ENCODE results near the gene PASD1. TPM values are rescaled to one million over a fixed set of nuclear protein-coding genes. Genes with fewer than 3 reads are reported as not detected.
"Not testable (repeated sequence)": the region's sequence is repeated elsewhere in the genome, so short reads cannot be mapped to it uniquely, and the experiment has no call there.

PASD1 gene
- total RNA-seq, 2 donors from 2014 or later: 21.5 TPM; not detected in 1

DNA sequence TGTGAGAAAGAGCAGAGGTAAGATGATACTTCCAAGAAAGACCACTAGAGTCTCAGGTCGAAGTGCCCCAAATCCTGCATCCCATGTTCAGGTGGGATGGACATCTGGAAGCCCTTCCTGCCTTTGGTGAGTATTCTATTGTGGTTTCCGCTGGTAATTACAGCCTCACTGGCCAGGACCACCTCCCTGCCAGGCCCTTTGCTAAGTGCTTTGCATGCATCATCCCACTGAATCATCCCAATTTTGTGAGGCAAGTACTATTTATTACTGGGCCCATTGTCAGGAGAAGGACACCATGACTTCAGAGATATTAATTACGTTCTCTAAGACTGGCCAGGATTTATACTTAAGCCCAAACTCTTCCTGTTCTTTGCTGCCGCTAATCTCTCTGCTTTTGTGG lies 10.7 kb upstream of the PASD1 start:
- H3K4me3 ChIP-seq: no peak overlapping the region
- no peak for DNase-seq (ENCODE audit: low spot score)
- H3K36me3 ChIP-seq: no peaks in the 10 kb centered on the region
- no peaks in the 10 kb centered on the region for H3K9me3 ChIP-seq
- H3K27me3 ChIP-seq (replicated peaks; ENCODE audit: insufficient read depth): no peaks in the 10 kb centered on the region
- 38% methylated on average over 3 of the region's 4 CpGs for WGBS
- no peak overlapping the region for H3K27ac ChIP-seq
- TF ChIP-seq POLR2AphosphoS5 (IDR thresholded peaks at IDR 0.05) (no peak), CTCF (IDR thresholded peaks at IDR 0.05) (no peak), POLR2A (IDR thresholded peaks at IDR 0.05) (no peak)
- H3K4me1 ChIP-seq (replicated peaks): no peaks in the 10 kb centered on the region
- intact Hi-C loops (cut with DNase I): no loop called here

- intact Hi-C loops (cut with DNase I); H3K9me3 ChIP-seq; DNase-seq (ENCODE audit: low spot score); H3K36me3 ChIP-seq; H3K4me1 ChIP-seq (replicated peaks); H3K27me3 ChIP-seq (replicated peaks; ENCODE audit: insufficient read depth); H3K27ac ChIP-seq; H3K4me3 ChIP-seq: not testable (repeated sequence)
- 97% methylated on average over 12 of the region's 25 CpGs for WGBS
Measured at GRCh38 chrX:151555301-151555700, 8.2 kb upstream of the PASD1 start.

- WGBS: 87% methylated on average over 3 of the region's 21 CpGs
- H3K27me3 ChIP-seq (replicated peaks; ENCODE audit: insufficient read depth); H3K9me3 ChIP-seq; H3K4me3 ChIP-seq; intact Hi-C loops (cut with DNase I); H3K4me1 ChIP-seq (replicated peaks); H3K27ac ChIP-seq; H3K36me3 ChIP-seq; DNase-seq (ENCODE audit: low spot score): not testable (repeated sequence)
Measured at GRCh38 chrX:151562485-151562884, 990 bp upstream of the PASD1 start.

- H3K4me1 ChIP-seq (replicated peaks); H3K4me3 ChIP-seq; H3K27ac ChIP-seq; H3K9me3 ChIP-seq; H3K27me3 ChIP-seq (replicated peaks; ENCODE audit: insufficient read depth); DNase-seq (ENCODE audit: low spot score); H3K36me3 ChIP-seq; intact Hi-C loops (cut with DNase I): not testable (repeated sequence)
- 97% methylated on average over 6 of the region's 24 CpGs for WGBS
Measured at GRCh38 chrX:151563003-151563402, 472 bp upstream of the PASD1 start.

GRCh38 chrX:151564035-151564434 lies 560 bp downstream of the PASD1 start:
- 96% methylated on average over 21 of the region's 21 CpGs for WGBS

GRCh38 chrX:151566872-151567271 lies 3.4 kb downstream of the PASD1 start:
- H3K4me1 ChIP-seq (replicated peaks); H3K36me3 ChIP-seq; H3K4me3 ChIP-seq; H3K9me3 ChIP-seq; H3K27ac ChIP-seq; intact Hi-C loops (cut with DNase I); DNase-seq (ENCODE audit: low spot score); H3K27me3 ChIP-seq (replicated peaks; ENCODE audit: insufficient read depth): not testable (repeated sequence)
- 82% methylated on average over 10 of the region's 10 CpGs for WGBS

More at GRCh38 chrX:151564035-151564434, 560 bp downstream of the PASD1 start:
- Histone ChIP-seq H3K4me1 (replicated peaks) (no peaks in the 10 kb centered on the region), H3K9me3 (no peaks in the 10 kb centered on the region), H3K4me3 (no peak overlapping the region), H3K36me3 (no peaks in the 10 kb centered on the region), H3K27me3 (replicated peaks; ENCODE audit: insufficient read depth) (no peaks in the 10 kb centered on the region), H3K27ac (no peak overlapping the region)
- DNase-seq (ENCODE audit: low spot score): no peak
- intact Hi-C loops (cut with DNase I): no loop called here
- TF ChIP-seq POLR2A (IDR thresholded peaks at IDR 0.05) (no peak), CTCF (IDR thresholded peaks at IDR 0.05) (no peak), POLR2AphosphoS5 (IDR thresholded peaks at IDR 0.05) (no peak)

DNA sequence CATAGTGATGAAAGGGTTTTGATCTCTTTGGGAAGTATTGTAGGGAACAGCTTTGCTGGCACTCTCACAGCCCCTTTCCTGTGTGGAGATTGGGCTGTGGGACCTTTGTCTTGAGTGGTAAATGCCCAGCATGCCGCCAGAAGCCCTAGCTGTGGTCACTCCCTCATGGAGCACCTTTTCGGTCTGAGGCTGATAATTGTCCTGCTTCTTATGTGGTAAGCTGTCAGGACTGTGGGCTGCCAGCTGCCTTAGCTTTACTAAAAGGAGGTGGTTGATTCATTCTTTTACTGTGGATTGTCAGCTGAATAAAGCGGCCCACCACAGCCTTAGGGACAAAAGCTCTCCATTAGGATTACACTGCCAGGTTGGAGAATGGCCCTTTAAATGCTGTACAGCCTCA lies 7.1 kb downstream of the PASD1 start:
- Histone ChIP-seq H3K27ac (no peak overlapping the region), H3K27me3 (replicated peaks; ENCODE audit: insufficient read depth) (no peaks in the 10 kb centered on the region)
- 80% methylated on average over 2 of the region's 3 CpGs for WGBS

DNA sequence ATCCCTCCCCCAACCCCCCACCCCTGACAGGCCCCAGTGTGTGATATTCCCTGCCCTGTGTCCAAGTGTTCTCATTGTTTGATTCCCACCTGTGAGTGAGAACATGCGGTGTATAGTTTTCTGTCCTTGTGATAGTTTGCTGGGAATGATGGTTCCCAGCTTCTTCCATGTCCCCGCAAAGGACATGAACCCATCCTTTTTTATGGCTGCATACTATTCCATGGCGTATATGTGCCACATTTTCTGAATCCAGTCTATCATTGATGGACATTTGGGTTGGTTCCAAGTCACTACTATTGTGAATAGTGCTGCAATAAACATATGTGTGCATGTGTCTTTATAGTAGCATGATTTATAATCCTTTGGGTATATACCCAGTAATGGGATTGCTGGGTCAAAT lies 29.9 kb downstream of the PASD1 start:
- H3K4me3 ChIP-seq; H3K4me1 ChIP-seq (replicated peaks); H3K27me3 ChIP-seq (replicated peaks; ENCODE audit: insufficient read depth); DNase-seq (ENCODE audit: low spot score); H3K27ac ChIP-seq; intact Hi-C loops (cut with DNase I); H3K36me3 ChIP-seq; H3K9me3 ChIP-seq: not testable (repeated sequence)
- WGBS: 96% methylated on average over 3 of the region's 3 CpGs

More for the DNA sequence above, 7.1 kb downstream of the PASD1 start:
- Histone ChIP-seq H3K4me1 (replicated peaks) (no peaks in the 10 kb centered on the region), H3K9me3 (no peaks in the 10 kb centered on the region), H3K4me3 (no peak overlapping the region), H3K36me3 (no peaks in the 10 kb centered on the region)
- DNase-seq (ENCODE audit: low spot score): no peak
- intact Hi-C loops (cut with DNase I): no loop called here
- TF ChIP-seq POLR2AphosphoS5 (IDR thresholded peaks at IDR 0.05): no peak
- TF ChIP-seq CTCF (IDR thresholded peaks at IDR 0.05): no peak
- TF ChIP-seq POLR2A (IDR thresholded peaks at IDR 0.05): no peak
